ENCODE data around the gene NUDT1. TPM values are rescaled to one million over a fixed set of nuclear protein-coding genes. Genes with fewer than 3 reads are reported as not detected.

NUDT1 gene
- polyA plus RNA-seq, 1 experiment = 22.0 TPM

DNA sequence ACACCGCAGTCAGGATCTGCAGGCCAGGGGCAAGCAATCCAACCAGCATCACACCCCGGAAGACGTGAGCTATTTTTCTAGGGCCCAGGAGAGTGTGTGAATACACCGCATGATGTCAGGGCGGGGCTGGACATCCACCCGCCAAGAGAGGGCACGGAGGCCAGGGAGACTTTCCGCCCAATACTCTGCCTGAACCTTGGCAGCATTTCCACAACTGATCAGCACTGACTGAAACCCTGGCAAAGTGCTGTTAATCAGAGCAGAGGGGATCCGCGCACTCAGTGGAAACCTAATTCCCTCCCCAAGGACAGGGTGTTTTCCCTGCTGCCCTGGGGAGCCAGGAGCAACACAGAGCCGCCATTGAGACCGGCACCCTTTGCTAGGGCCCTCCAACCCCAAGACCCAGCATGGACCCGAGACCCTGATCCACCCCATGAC lies 17.5 kb upstream of the NUDT1 start:
- POLR2A ChIA-PET = no interaction called here
- peaks cover 27% of the 10 kb centered on the region for H3K36me3 ChIP-seq (ENCODE audit: control insufficient read depth, insufficient read depth, low read length)
- CTCF ChIA-PET = no interaction called here
- H3K4me3 ChIP-seq (ENCODE audit: low read depth, low read length) = no peak overlapping the region
- TF ChIP-seq, protein P1, sequence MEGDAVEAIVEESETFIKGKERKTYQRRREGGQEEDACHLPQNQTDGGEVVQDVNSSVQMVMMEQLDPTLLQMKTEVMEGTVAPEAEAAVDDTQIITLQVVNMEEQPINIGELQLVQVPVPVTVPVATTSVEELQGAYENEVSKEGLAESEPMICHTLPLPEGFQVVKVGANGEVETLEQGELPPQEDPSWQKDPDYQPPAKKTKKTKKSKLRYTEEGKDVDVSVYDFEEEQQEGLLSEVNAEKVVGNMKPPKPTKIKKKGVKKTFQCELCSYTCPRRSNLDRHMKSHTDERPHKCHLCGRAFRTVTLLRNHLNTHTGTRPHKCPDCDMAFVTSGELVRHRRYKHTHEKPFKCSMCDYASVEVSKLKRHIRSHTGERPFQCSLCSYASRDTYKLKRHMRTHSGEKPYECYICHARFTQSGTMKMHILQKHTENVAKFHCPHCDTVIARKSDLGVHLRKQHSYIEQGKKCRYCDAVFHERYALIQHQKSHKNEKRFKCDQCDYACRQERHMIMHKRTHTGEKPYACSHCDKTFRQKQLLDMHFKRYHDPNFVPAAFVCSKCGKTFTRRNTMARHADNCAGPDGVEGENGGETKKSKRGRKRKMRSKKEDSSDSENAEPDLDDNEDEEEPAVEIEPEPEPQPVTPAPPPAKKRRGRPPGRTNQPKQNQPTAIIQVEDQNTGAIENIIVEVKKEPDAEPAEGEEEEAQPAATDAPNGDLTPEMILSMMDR (IDR thresholded peaks at IDR 0.05; ENCODE audit: insufficient read depth, low read depth, low read length) = no peak
- no peaks in the 10 kb centered on the region for H3K27me3 ChIP-seq (ENCODE audit: control insufficient read depth, insufficient read depth, low read length)
- DNase-seq (ENCODE audit: low read depth) = no peak

GRCh38 chr7:2224934-2225333 lies 17.1 kb upstream of the NUDT1 start:
- TF ChIP-seq, protein P1 (IDR thresholded peaks at IDR 0.05; ENCODE audit: insufficient read depth, low read depth, low read length) = no peak
- H3K27me3 ChIP-seq (ENCODE audit: control insufficient read depth, insufficient read depth, low read length) = no peaks in the 10 kb centered on the region
- CTCF ChIA-PET = no interaction called here
- POLR2A ChIA-PET = no interaction called here
- H3K36me3 ChIP-seq (ENCODE audit: control insufficient read depth, insufficient read depth, low read length) = peaks cover 27% of the 10 kb centered on the region
- H3K4me3 ChIP-seq (ENCODE audit: low read depth, low read length) = no peak overlapping the region
- no peak for DNase-seq (ENCODE audit: low read depth)

GRCh38 chr7:2225336-2225735 lies 16.7 kb upstream of the NUDT1 start:
- peaks cover 29% of the 10 kb centered on the region for H3K36me3 ChIP-seq (ENCODE audit: control insufficient read depth, insufficient read depth, low read length)
- CTCF ChIA-PET = no interaction called here
- TF ChIP-seq, protein P1 (IDR thresholded peaks at IDR 0.05; ENCODE audit: insufficient read depth, low read depth, low read length) = no peak
- no peak for DNase-seq (ENCODE audit: low read depth)
- no peak overlapping the region for H3K4me3 ChIP-seq (ENCODE audit: low read depth, low read length)
- POLR2A ChIA-PET = no interaction called here
- no peaks in the 10 kb centered on the region for H3K27me3 ChIP-seq (ENCODE audit: control insufficient read depth, insufficient read depth, low read length)

GRCh38 chr7:2225830-2226229 lies 16.2 kb upstream of the NUDT1 start:
- POLR2A ChIA-PET = no interaction called here
- Histone ChIP-seq H3K27me3 (ENCODE audit: control insufficient read depth, insufficient read depth, low read length) (no peaks in the 10 kb centered on the region), H3K36me3 (ENCODE audit: control insufficient read depth, insufficient read depth, low read length) (peaks cover 28% of the 10 kb centered on the region), H3K4me3 (ENCODE audit: low read depth, low read length) (no peak overlapping the region)
- CTCF ChIA-PET = no interaction called here
- no peak for DNase-seq (ENCODE audit: low read depth)
- TF ChIP-seq, protein P1 (IDR thresholded peaks at IDR 0.05; ENCODE audit: insufficient read depth, low read depth, low read length) = no peak

GRCh38 chr7:2227699-2228098 lies 14.3 kb upstream of the NUDT1 start:
- POLR2A ChIA-PET = no interaction called here
- TF ChIP-seq, protein P1 (IDR thresholded peaks at IDR 0.05; ENCODE audit: insufficient read depth, low read depth, low read length) = no peak
- CTCF ChIA-PET = no interaction called here

More at GRCh38 chr7:2227699-2228098, 14.3 kb upstream of the NUDT1 start:
- H3K36me3 ChIP-seq (ENCODE audit: control insufficient read depth, insufficient read depth, low read length) = peaks cover 20% of the 10 kb centered on the region
- no peak overlapping the region for H3K4me3 ChIP-seq (ENCODE audit: low read depth, low read length)
- no peak for DNase-seq (ENCODE audit: low read depth)
- no peaks in the 10 kb centered on the region for H3K27me3 ChIP-seq (ENCODE audit: control insufficient read depth, insufficient read depth, low read length)
